ENCODE results near the gene DEFB129.

GRCh38 chr20:276620-277495 is 49.8 kb downstream of the DEFB129 start:
- TF ChIP-seq POLR2AphosphoS5 (IDR thresholded peaks at IDR 0.05; ENCODE audit: low read depth) (no peak), CTCF (conservative IDR thresholded peaks at IDR 0.05; ENCODE audit: low read depth in 2 of 2) (no peak), ETS1 (IDR thresholded peaks at IDR 0.05) (no peak), ZNF114 (CRISPR knock-in tag; IDR thresholded peaks at IDR 0.05) (no peak), ZNF462 (CRISPR knock-in tag; IDR thresholded peaks at IDR 0.05) (no peak), REST (IDR thresholded peaks at IDR 0.05; ENCODE audit: unreplicated experiment) (no peak), JUNB (IDR thresholded peaks at IDR 0.05; ENCODE audit: unreplicated experiment) (no peak), EZH2 (IDR thresholded peaks at IDR 0.05; ENCODE audit: low read depth, unreplicated experiment) (no peak), CREB1 (CRISPR knock-in tag; IDR thresholded peaks at IDR 0.05; ENCODE audit: low read depth) (no peak), NANOG (IDR thresholded peaks at IDR 0.05; ENCODE audit: borderline replicate concordance) (no peak)

Measured in GM23338 (cell line).